Astrocyte (in vitro differentiated cells and primary cell): ENCODE results near the gene RAB31. TPM values are rescaled to one million over a fixed set of nuclear protein-coding genes. Genes with fewer than 3 reads are reported as not detected.

ENCODE experiments used
- DNase-seq: peaks from one replicate; pipeline ENCODE4 v3.0.0-alpha.2; 2010; ENCODE audit warnings: low read depth
- FAIRE-seq: peaks from 2 replicates; lab custom pipeline; 2011; peaks lifted over from hg19 to GRCh38; lab: Jason Lieb, UNC
- H2AFZ ChIP-seq: 2 replicates; pipeline ENCODE4 v1.6.0; 2012; ENCODE audit warnings: low read depth, low read length, inconsistent platforms
- H3K27ac ChIP-seq: 2 replicates; pipeline ENCODE4 v1.5.1; 2011; ENCODE audit warnings: low read depth, low read length, inconsistent platforms
- H3K27me3 ChIP-seq: 2 replicates; pipeline ENCODE4 v1.6.0; 2011; ENCODE audit warnings: low read length, inconsistent platforms; ENCODE audit not compliant: insufficient read depth
- H3K36me3 ChIP-seq: 2 replicates; pipeline ENCODE4 v1.5.1; 2011; ENCODE audit warnings: low read length, inconsistent platforms; ENCODE audit not compliant: insufficient read depth
- H3K4me1 ChIP-seq: 2 replicates; pipeline ENCODE4 v1.5.1; 2011; ENCODE audit warnings: low read length, inconsistent platforms; ENCODE audit not compliant: insufficient read depth
- H3K4me2 ChIP-seq: 2 replicates; pipeline ENCODE4 v1.6.0; 2012; ENCODE audit warnings: low read length, inconsistent platforms
- H3K4me3 ChIP-seq: 2 replicates; pipeline ENCODE4 v1.5.1; 2011; ENCODE audit warnings: low read depth, mild to moderate bottlenecking, low read length, inconsistent platforms; ENCODE audit not compliant: insufficient read depth
- H3K79me2 ChIP-seq: 2 replicates; pipeline ENCODE4 v1.6.0; 2012; ENCODE audit warnings: mild to moderate bottlenecking, low read length, inconsistent platforms; ENCODE audit not compliant: insufficient read depth
- H3K9ac ChIP-seq: 2 replicates; pipeline ENCODE4 v1.6.0; 2012; ENCODE audit warnings: mild to moderate bottlenecking, low read length, inconsistent platforms
- H3K9me3 ChIP-seq: 2 replicates; pipeline ENCODE4 v1.5.1; 2012; ENCODE audit warnings: low read depth, mild to moderate bottlenecking, low read length, inconsistent platforms; ENCODE audit not compliant: insufficient read depth
- H4K20me1 ChIP-seq: 2 replicates; pipeline ENCODE4 v1.6.0; 2012; ENCODE audit warnings: low read length, inconsistent platforms; ENCODE audit not compliant: insufficient read depth
- H3K27ac Mint-ChIP-seq: one replicate; pipeline ENCODE4 v1.8.0; 2021; ENCODE audit warnings: mild to moderate bottlenecking, mixed read lengths; ENCODE audit not compliant: unreplicated experiment
- H3K27me3 Mint-ChIP-seq: one replicate; pipeline ENCODE4 v1.8.0; 2021; ENCODE audit warnings: low read depth, mixed read lengths; ENCODE audit not compliant: unreplicated experiment
- H3K36me3 Mint-ChIP-seq: one replicate; pipeline ENCODE4 v1.8.0; 2021; ENCODE audit warnings: low read depth, mixed read lengths; ENCODE audit not compliant: unreplicated experiment
- H3K4me1 Mint-ChIP-seq: one replicate; pipeline ENCODE4 v1.8.0; 2021; ENCODE audit warnings: low read depth, mixed read lengths; ENCODE audit not compliant: unreplicated experiment
- H3K4me3 Mint-ChIP-seq: one replicate; pipeline ENCODE4 v1.8.0; 2021; ENCODE audit warnings: mild to moderate bottlenecking, moderate library complexity, mixed read lengths; ENCODE audit not compliant: unreplicated experiment
- H3K9me3 Mint-ChIP-seq: one replicate; pipeline ENCODE4 v1.8.0; 2021; ENCODE audit warnings: mild to moderate bottlenecking, mixed read lengths; ENCODE audit not compliant: unreplicated experiment
- EZH2 ChIP-seq: IDR thresholded peaks from 2 replicates; pipeline ENCODE4 v1.6.1; 2012; ENCODE audit warnings: mild to moderate bottlenecking, low read length, inconsistent platforms; ENCODE audit not compliant: insufficient read depth
- total RNA-seq: library from RNA; stranded (reverse); gene quantifications from 2 replicates; pipeline ENCODE4 v1.2.1, GENCODE V29; 2021
- TF ChIP-seq, protein P1 (sequence below): IDR thresholded peaks from 2 replicates; pipeline ENCODE4 v1.5.1; 2011; ENCODE audit warnings: low read depth, mild to moderate bottlenecking, inconsistent platforms, low read length, moderate library complexity; ENCODE audit not compliant: insufficient read depth

RAB31 gene
- total RNA-seq, 1 donor from 2014 or later = 100 TPM

DNA sequence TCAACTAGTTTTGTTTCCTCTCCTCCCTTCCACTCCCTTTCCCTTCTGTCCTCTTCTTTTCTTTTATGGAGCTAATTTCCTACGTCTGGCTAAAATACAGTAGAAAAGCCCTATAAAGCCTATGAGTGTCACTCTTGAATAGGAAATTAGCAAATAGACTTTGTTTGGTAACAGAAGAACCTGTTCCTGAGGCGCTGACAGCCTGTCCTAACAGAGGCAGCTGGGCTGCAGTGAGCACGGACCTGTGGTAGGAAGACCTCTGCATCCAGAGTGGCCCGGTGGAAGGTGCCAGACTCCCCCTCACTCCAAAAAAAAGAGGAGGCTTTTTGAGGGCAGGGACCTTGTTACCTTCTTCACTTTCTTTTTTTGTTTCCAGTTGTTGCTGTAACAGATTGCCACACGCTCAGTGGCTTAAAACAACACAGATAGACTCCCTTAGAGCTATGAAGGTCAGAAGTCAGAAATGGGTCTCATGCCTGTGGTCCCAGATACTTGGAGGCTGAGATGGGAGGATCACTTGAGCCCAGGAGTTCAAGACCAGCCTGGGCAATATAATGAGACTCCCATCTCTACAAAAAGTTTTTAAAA is 96.5 kb downstream of the RAB31 start:
- no peak overlapping the region for H3K27ac Mint-ChIP-seq
- Histone ChIP-seq H3K27me3 (no peaks in the 10 kb centered on the region), H3K9me3 (no peaks in the 10 kb centered on the region), H3K4me2 (no peak overlapping the region), H4K20me1 (peaks cover 27% of the 10 kb centered on the region), H3K4me1 (peaks cover 29% of the 10 kb centered on the region), H3K27ac (no peak overlapping the region), H3K36me3 (peaks cover 5% of the 10 kb centered on the region), H3K4me3 (no peak overlapping the region), H2AFZ (no peak overlapping the region), H3K9ac (peak overlapping the region; percentile 4), H3K79me2 (peaks cover 18% of the 10 kb centered on the region)
- no peak overlapping the region for H3K4me3 Mint-ChIP-seq
- no peak for DNase-seq
- H3K9me3 Mint-ChIP-seq = peaks cover 2% of the 10 kb centered on the region
- TF ChIP-seq, protein P1, sequence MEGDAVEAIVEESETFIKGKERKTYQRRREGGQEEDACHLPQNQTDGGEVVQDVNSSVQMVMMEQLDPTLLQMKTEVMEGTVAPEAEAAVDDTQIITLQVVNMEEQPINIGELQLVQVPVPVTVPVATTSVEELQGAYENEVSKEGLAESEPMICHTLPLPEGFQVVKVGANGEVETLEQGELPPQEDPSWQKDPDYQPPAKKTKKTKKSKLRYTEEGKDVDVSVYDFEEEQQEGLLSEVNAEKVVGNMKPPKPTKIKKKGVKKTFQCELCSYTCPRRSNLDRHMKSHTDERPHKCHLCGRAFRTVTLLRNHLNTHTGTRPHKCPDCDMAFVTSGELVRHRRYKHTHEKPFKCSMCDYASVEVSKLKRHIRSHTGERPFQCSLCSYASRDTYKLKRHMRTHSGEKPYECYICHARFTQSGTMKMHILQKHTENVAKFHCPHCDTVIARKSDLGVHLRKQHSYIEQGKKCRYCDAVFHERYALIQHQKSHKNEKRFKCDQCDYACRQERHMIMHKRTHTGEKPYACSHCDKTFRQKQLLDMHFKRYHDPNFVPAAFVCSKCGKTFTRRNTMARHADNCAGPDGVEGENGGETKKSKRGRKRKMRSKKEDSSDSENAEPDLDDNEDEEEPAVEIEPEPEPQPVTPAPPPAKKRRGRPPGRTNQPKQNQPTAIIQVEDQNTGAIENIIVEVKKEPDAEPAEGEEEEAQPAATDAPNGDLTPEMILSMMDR = no peak
- no peak for TF ChIP-seq EZH2
- H3K27me3 Mint-ChIP-seq = no peaks in the 10 kb centered on the region
- H3K4me1 Mint-ChIP-seq = peaks cover 37% of the 10 kb centered on the region
- peaks cover 15% of the 10 kb centered on the region for H3K36me3 Mint-ChIP-seq
- no peak for FAIRE-seq

DNA sequence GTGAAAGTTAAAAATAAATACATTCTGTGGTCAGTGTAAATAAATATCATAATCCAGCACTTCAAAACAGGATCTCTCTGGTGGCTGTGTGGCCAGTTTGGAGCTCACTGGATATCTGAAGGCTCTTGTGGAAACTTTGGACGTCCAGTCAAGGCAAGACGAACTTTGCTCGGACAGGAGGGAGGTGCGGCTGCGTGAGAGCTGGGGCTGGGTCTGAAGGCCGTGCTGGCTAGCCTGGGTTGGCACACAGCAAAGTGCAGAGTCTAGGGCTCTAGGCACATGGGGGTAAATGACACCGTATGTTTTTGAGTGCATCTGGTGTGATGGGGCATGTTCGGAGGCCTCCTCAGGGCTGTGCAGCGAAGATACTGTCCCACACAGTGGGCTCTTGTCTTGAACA is 98.8 kb downstream of the RAB31 start:
- peaks cover 2% of the 10 kb centered on the region for H3K9me3 Mint-ChIP-seq
- H3K9ac ChIP-seq = no peak overlapping the region
- FAIRE-seq (no peak), DNase-seq (no peak)
- peaks cover 18% of the 10 kb centered on the region for H3K79me2 ChIP-seq
- peaks cover 7% of the 10 kb centered on the region for H3K36me3 Mint-ChIP-seq
- H3K36me3 ChIP-seq = peaks cover 5% of the 10 kb centered on the region
- H3K27ac Mint-ChIP-seq = no peak overlapping the region
- H3K4me3 Mint-ChIP-seq = no peak overlapping the region
- peaks cover 50% of the 10 kb centered on the region for H3K4me1 Mint-ChIP-seq
- H3K27me3 Mint-ChIP-seq = no peaks in the 10 kb centered on the region
- H3K4me1 ChIP-seq = peaks cover 33% of the 10 kb centered on the region
- H3K27me3 ChIP-seq = no peaks in the 10 kb centered on the region
- H3K4me2 ChIP-seq = no peak overlapping the region
- TF ChIP-seq EZH2 = no peak
- TF ChIP-seq, protein P1 = no peak
- H3K27ac ChIP-seq = no peak overlapping the region
- H2AFZ ChIP-seq = no peak overlapping the region
- no peaks in the 10 kb centered on the region for H3K9me3 ChIP-seq
- H3K4me3 ChIP-seq = no peak overlapping the region
- H4K20me1 ChIP-seq = peaks cover 30% of the 10 kb centered on the region
